K562 (cell line): ENCODE results near the gene NR4A2. TPM values are rescaled to one million over a fixed set of nuclear protein-coding genes. Genes with fewer than 3 reads are reported as not detected.

Source experiments
- CBX2 ChIP-seq: fragments of 200-600 bp; sonication (generic); IDR thresholded peaks from one replicate; pipeline ENCODE4 v1.6.1; 2012; ENCODE audit warnings: mild to moderate bottlenecking, low read length, inconsistent platforms; ENCODE audit not compliant: insufficient read depth, poor library complexity, severe bottlenecking
- FOS ChIP-seq: IDR thresholded peaks from 3 replicates; pipeline ENCODE4 v1.6.1; 2011; ENCODE audit not compliant: insufficient read length; ENCODE audit errors: extremely low read depth
- FOXM1 ChIP-seq, 2 experiments: fragments of 450-650 bp in 1 of 2; sonication (generic) in 1 of 2; formaldehyde crosslinking in 1 of 2; IDR thresholded peaks; 2 replicates each; pipeline versions ENCODE4 v1.6.1 to v1.9.0; 2017 to 2022; ENCODE audit warnings: low read depth in 2 of 2, mild to moderate bottlenecking in 2 of 2, missing genetic modification reagents in 1 of 2, moderate library complexity in 1 of 2
- GTF2F1 ChIP-seq: IDR thresholded peaks from 2 replicates; pipeline ENCODE4 v1.6.1; 2011; ENCODE audit warnings: low read depth, low read length, improper control_type of control experiment
- KAT7 ChIP-seq: sonication (generic); formaldehyde crosslinking; IDR thresholded peaks from 2 replicates; pipeline ENCODE4 v1.8.0; 2022; ENCODE audit warnings: missing genetic modification reagents, mild to moderate bottlenecking, borderline replicate concordance
- KDM4B ChIP-seq, 2 experiments: fragments of 450-650 bp in 1 of 2; sonication (generic) in 1 of 2; IDR thresholded peaks; 2 replicates each; pipeline ENCODE4 v1.6.1; 2016 to 2017; ENCODE audit warnings: borderline replicate concordance in 2 of 2, antibody characterized with exemption in 1 of 2, low read depth in 1 of 2, mild to moderate bottlenecking in 1 of 2
- NCOA6 ChIP-seq: fragments of 450-650 bp; IDR thresholded peaks from 2 replicates; pipeline ENCODE4 v1.6.1; 2017; ENCODE audit warnings: mild to moderate bottlenecking
- POLR2AphosphoS2 ChIP-seq: IDR thresholded peaks from 2 replicates; pipeline ENCODE4 v1.6.1; 2012; ENCODE audit warnings: low read length, improper control_type of control experiment
- STAT5A ChIP-seq: IDR thresholded peaks from 2 replicates; pipeline ENCODE4 v1.6.1; 2012; ENCODE audit warnings: low read length, inconsistent platforms, borderline replicate concordance
- STAT6 ChIP-seq: sonication (generic); formaldehyde crosslinking; IDR thresholded peaks from 2 replicates; pipeline ENCODE4 v1.8.1; 2023; ENCODE audit warnings: mild to moderate bottlenecking, missing genetic modification reagents
- TAL1 ChIP-seq: fragments of 450-650 bp; IDR thresholded peaks from 2 replicates; pipeline ENCODE4 v1.6.1; 2016; ENCODE audit warnings: mild to moderate bottlenecking
- ZBTB1 ChIP-seq: sonication (generic); formaldehyde crosslinking; IDR thresholded peaks from 2 replicates; pipeline ENCODE4 v1.8.1; 2023; ENCODE audit warnings: missing genetic modification reagents, low read depth, mild to moderate bottlenecking, borderline replicate concordance
- ZBTB11 ChIP-seq, 3 experiments: fragments of 200-800 bp in 1 of 3; fragments of 250-450 bp in 1 of 3; fragments of 450-650 bp in 1 of 3; sonication (Bioruptor Pico) in 1 of 3; sonication (Bioruptor generic) in 1 of 3; formaldehyde crosslinking in 1 of 3; IDR thresholded peaks; 2 replicates each; pipeline versions ENCODE4 v1.6.1 to v1.8.0; 2016 to 2022; ENCODE audit warnings: mild to moderate bottlenecking in 2 of 3, missing genetic modification characterization in 2 of 3, missing compliant biosample characterization in 1 of 3, moderate library complexity in 1 of 3
- ZBTB43 ChIP-seq: sonication (generic); formaldehyde crosslinking; IDR thresholded peaks from 2 replicates; pipeline ENCODE4 v1.8.0; 2023; ENCODE audit warnings: mild to moderate bottlenecking, missing genetic modification reagents
- ZNF766 ChIP-seq: fragments of 200-800 bp; sonication (Bioruptor generic); conservative IDR thresholded peaks from 2 replicates; pipeline ENCODE4 v1.6.1; 2016; ENCODE audit warnings: missing genetic modification characterization, missing compliant biosample characterization
- ZSCAN32 ChIP-seq: fragments of 450-650 bp; formaldehyde crosslinking; IDR thresholded peaks from 2 replicates; pipeline ENCODE4 v1.4.0; 2020; ENCODE audit warnings: mild to moderate bottlenecking, moderate library complexity
- polyA plus RNA-seq, 8 experiments: library from polyadenylated mRNA; depleted of rRNA in 4 of 8; stranded (reverse) in 5 of 8; unstranded in 3 of 8; fragments of >200 nt; fragmentation: Nextera tagmentation in 2 of 8; fragmentation: Illumina TruSeq in 1 of 8; extraction: Ambion mirVana in 2 of 8; extraction: Trizol in 1 of 8; gene quantifications; 2 replicates each; pipeline versions ENCODE4 v1.2.1 to v1.2.3, GENCODE V29; 2011 to 2014; ENCODE audit warnings: inconsistent platforms in 1 of 8, missing spikeins in 1 of 8
- total RNA-seq, 7 experiments: library from RNA; depleted of rRNA in 6 of 7; stranded (reverse); fragments of >200 nt in 6 of 7; fragmentation: Illumina TruSeq in 2 of 7; extraction: Trizol in 2 of 7; gene quantifications; 2 replicates each; pipeline versions ENCODE4 v1.2.1 to v1.2.3, GENCODE V29; 2011 to 2021; ENCODE audit warnings: low replicate concordance in 1 of 7

Gene NR4A2
- total and polyA plus RNA-seq, 9 of the 15 experiments (the other 6 are each of a cell fraction or from before 2014, with no cell fraction given) = 0.94 to 5.1 (median 1.3) TPM

- peak in 2 of 3 experiments; percentile 57 to 95; a peak in 4 of 6 replicates for TF ChIP-seq ZBTB11 (CRISPR knock-in tag; IDR thresholded peaks at IDR 0.05)
- TF ChIP-seq ZBTB43 = 0 out of 2 replicates have a peak, but pooled peaks have one; percentile 59
- peak; percentile 31; the same call in 1 of the 2 replicates for TF ChIP-seq FOXM1 (IDR thresholded peaks at IDR 0.05; ENCODE audit: low read depth)
- no peak for TF ChIP-seq FOXM1 (CRISPR knock-in tag; IDR thresholded peaks at IDR 0.05; ENCODE audit: low read depth)
- 0 out of 2 replicates have a peak, but pooled peaks have one; percentile 50 for TF ChIP-seq STAT6 (CRISPR knock-in tag)
- TF ChIP-seq ZSCAN32 = 0 out of 2 replicates have a peak, but pooled peaks have one; percentile 49
- TF ChIP-seq ZBTB1 (CRISPR knock-in tag) = no peak
- TF ChIP-seq TAL1 = no peak
- TF ChIP-seq KAT7 (CRISPR knock-in tag) = no peak
- no peak for TF ChIP-seq ZNF766 (CRISPR knock-in tag)
- TF ChIP-seq CBX2 = no peak
- no peak for TF ChIP-seq NCOA6
- peak in 1 of 2 experiments; percentile 72; a peak in 2 of 4 replicates for TF ChIP-seq KDM4B (IDR thresholded peaks at IDR 0.05; ENCODE audit: borderline replicate concordance in 2 of 2, low read depth in 1 of 2)
- TF ChIP-seq STAT5A = peak; percentile 23; the same call in 1 of the 2 replicates
- TF ChIP-seq FOS = no peak
- TF ChIP-seq GTF2F1 = 0 out of 2 replicates have a peak, but pooled peaks have one; percentile 76
- peak; percentile 44; the same call in 1 of the 2 replicates for TF ChIP-seq POLR2AphosphoS2
These were observed 9.1 kb upstream of the NR4A2 start (continued) for GRCh38 chr2:156341452-156342253.
